HCT116 (cell line): ENCODE measurements around the gene ZNF286A. TPM values are rescaled to one million over a fixed set of nuclear protein-coding genes. Genes with fewer than 3 reads are reported as not detected.
"Not testable (repeated sequence)": the region's sequence is repeated elsewhere in the genome, so short reads cannot be mapped to it uniquely, and the experiment has no call there.

Source experiments
- ATAC-seq: fragments of 200-7000 bp; cut with Tn5 transposase; 2 replicates; pipeline ENCODE4 v1.9.1; 2020; ENCODE audit warnings: mild to moderate bottlenecking, moderate library complexity
- BruUV-seq: library from RNA; stranded (reverse); fragments of 400-500 nt; replicated peaks from 2 replicates; lab custom pipeline; 2021; lab: Mats Ljungman, UMichigan
- CTCF ChIA-PET: fragments of 300-600 bp; sonication (Branson Sonifier 250); formaldehyde crosslinking; loops from one replicate; lab custom pipeline; 2021; ENCODE audit warnings: antibody characterized with exemption; lab: Charles Lee
- POLR2A ChIA-PET: fragments of 300-600, 350-600 bp; sonication (Branson Sonifier 250); formaldehyde crosslinking; loops from one replicate; lab custom pipeline; 2021; ENCODE audit warnings: antibody characterized with exemption; lab: Charles Lee
- RAD21 ChIA-PET, 2 experiments: fragments of 300-600 bp; sonication (Branson Sonifier 250); formaldehyde crosslinking; loops; one replicate each; lab custom pipeline; 2023; ENCODE audit warnings: low total read pairs in 2 of 2; ENCODE audit not compliant: uncharacterized antibody in 2 of 2, unreplicated experiment in 2 of 2, low non-redundant PET in 1 of 2; lab: Charles Lee
- DNase-seq: peaks from one replicate; pipeline ENCODE4 v3.0.0-alpha.2; 2010; ENCODE audit warnings: low read depth, low spot score
- H2AFZ ChIP-seq: fragments of 200-600 bp; shearing (Covaris generic), sonication (generic); 2 replicates; pipeline ENCODE4 v1.6.1; 2017; ENCODE audit warnings: low read depth, mixed run types, mixed read lengths, antibody characterized with exemption, low read length; ENCODE audit not compliant: poor library complexity, severe bottlenecking
- H3K27ac ChIP-seq: 2 replicates; pipeline ENCODE4 v1.5.1; 2012; ENCODE audit warnings: low read depth, low read length
- H3K27me3 ChIP-seq: fragments of 200-600 bp; sonication (generic); 2 replicates; pipeline ENCODE4 v1.6.1; 2016; ENCODE audit warnings: mixed run types, low read length, mixed read lengths; ENCODE audit not compliant: insufficient read depth
- H3K36me3 ChIP-seq, 2 experiments: fragments of 200-500 bp in 1 of 2; fragments of 200-600 bp in 1 of 2; sonication (Bioruptor generic) in 1 of 2; sonication (generic) in 1 of 2; 2 replicates each; pipeline versions ENCODE4 v1.5.1 to v1.6.1; 2014 to 2016; ENCODE audit warnings: low read length in 2 of 2, inconsistent platforms in 1 of 2, mixed read lengths in 1 of 2, mixed run types in 1 of 2; ENCODE audit not compliant: insufficient read depth in 2 of 2, control insufficient read depth in 1 of 2
- H3K4me1 ChIP-seq, 2 experiments: fragments of 200-600 bp in 1 of 2; sonication (generic) in 1 of 2; 2 replicates each; pipeline versions ENCODE4 v1.5.1 to v1.6.1; 2012 to 2017; ENCODE audit warnings: low read length in 2 of 2, inconsistent platforms in 1 of 2, mild to moderate bottlenecking in 1 of 2, mixed read lengths in 1 of 2, mixed run types in 1 of 2, moderate library complexity in 1 of 2; ENCODE audit not compliant: insufficient read depth in 2 of 2, control insufficient read depth in 1 of 2
- H3K4me2 ChIP-seq: fragments of 200-600 bp; sonication (generic); 2 replicates; pipeline ENCODE4 v1.6.1; 2017; ENCODE audit warnings: mixed run types, low read length, mixed read lengths
- H3K4me3 ChIP-seq, 2 experiments: fragments of 200-600 bp in 1 of 2; sonication (generic) in 1 of 2; replicated peaks in 1 of 2; 2 replicates each; pipeline ENCODE4 v1.5.1; 2011 to 2016; ENCODE audit warnings: low read length in 2 of 2, control low read depth in 1 of 2, low read depth in 1 of 2, mild to moderate bottlenecking in 1 of 2, mixed read lengths in 1 of 2, mixed run types in 1 of 2
- H3K79me2 ChIP-seq: fragments of 200-600 bp; sonication (generic); 2 replicates; pipeline ENCODE4 v1.6.1; 2017; ENCODE audit warnings: mild to moderate bottlenecking, mixed run types, low read length, moderate library complexity, mixed read lengths; ENCODE audit not compliant: insufficient read depth
- H3K9ac ChIP-seq: fragments of 200-600 bp; sonication (generic); 2 replicates; pipeline ENCODE4 v1.6.1; 2016; ENCODE audit warnings: low read length, mixed read lengths
- H3K9me2 ChIP-seq: fragments of 200-600 bp; sonication (generic), shearing (Covaris generic); 2 replicates; pipeline ENCODE4 v1.6.1; 2017; ENCODE audit warnings: mixed run types, mild to moderate bottlenecking, moderate library complexity; ENCODE audit not compliant: insufficient read depth
- H3K9me3 ChIP-seq, 2 experiments: fragments of 200-500 bp in 1 of 2; fragments of 200-600 bp in 1 of 2; sonication (Bioruptor generic) in 1 of 2; sonication (generic) in 1 of 2; 2 replicates each; pipeline ENCODE4 v1.6.1; 2014 to 2017; ENCODE audit warnings: low read length in 2 of 2, mixed read lengths in 2 of 2, inconsistent platforms in 1 of 2, low read depth in 1 of 2, mild to moderate bottlenecking in 1 of 2, mixed run types in 1 of 2, moderate library complexity in 1 of 2; ENCODE audit not compliant: control insufficient read depth in 1 of 2, insufficient read depth in 1 of 2
- H4K20me1 ChIP-seq: fragments of 200-600 bp; sonication (generic), shearing (Covaris generic); 2 replicates; pipeline ENCODE4 v1.6.1; 2017; ENCODE audit warnings: mixed run types, mild to moderate bottlenecking, moderate library complexity; ENCODE audit not compliant: insufficient read depth
- intact Hi-C: fragments of 100-400 bp; cut with micrococcal nuclease; formaldehyde crosslinking; loops from 2 replicates; pipeline ENCODE4 v1.10.0; 2022
- total RNA-seq: library from RNA; stranded (reverse); gene quantifications from one replicate; pipeline ENCODE4 v1.2.1, GENCODE V29; 2021; ENCODE audit not compliant: unreplicated experiment
- TF ChIP-seq, protein P1 (sequence below): IDR thresholded peaks from 2 replicates; pipeline ENCODE4 v1.6.1; 2012; ENCODE audit warnings: low read depth
- TF ChIP-seq, protein P2 (sequence below), 3 experiments: fragments of 200-600 bp in 1 of 3; sonication (generic) in 1 of 3; IDR thresholded peaks in 2 of 3; conservative IDR thresholded peaks in 1 of 3; 2 replicates each; pipeline ENCODE4 v1.5.1; 2012 to 2017; ENCODE audit warnings: low read depth in 2 of 3, low read length in 2 of 3, antibody characterized with exemption in 1 of 3, borderline replicate concordance in 1 of 3, control low read depth in 1 of 3, mild to moderate bottlenecking in 1 of 3, mixed read lengths in 1 of 3, mixed run types in 1 of 3, moderate library complexity in 1 of 3; ENCODE audit not compliant: insufficient read depth in 1 of 3

ZNF286A gene
- total RNA-seq, 1 experiment from 2014 or later = 37.0 TPM

DNA sequence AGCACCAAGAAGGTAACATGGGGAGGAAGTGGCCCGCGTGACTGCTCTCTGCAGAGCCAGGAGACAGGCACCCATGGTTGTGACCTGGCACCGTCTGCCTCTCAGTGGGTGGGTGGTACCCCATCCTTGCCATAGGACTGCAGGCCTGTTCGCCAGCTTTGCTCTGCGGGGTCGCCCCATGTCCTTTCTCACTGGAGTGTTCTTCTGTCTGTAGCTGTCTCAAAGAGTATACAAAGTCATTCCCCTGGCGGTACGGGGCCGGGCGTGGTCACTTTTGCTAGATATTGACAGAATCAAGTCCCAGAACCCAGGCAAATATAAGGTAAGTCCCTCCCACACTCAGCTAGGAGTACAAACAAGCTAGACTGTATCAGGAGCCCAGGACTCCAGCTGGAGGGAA is 38.5 kb downstream of the ZNF286A start (continued):
- TF ChIP-seq, protein P1, sequence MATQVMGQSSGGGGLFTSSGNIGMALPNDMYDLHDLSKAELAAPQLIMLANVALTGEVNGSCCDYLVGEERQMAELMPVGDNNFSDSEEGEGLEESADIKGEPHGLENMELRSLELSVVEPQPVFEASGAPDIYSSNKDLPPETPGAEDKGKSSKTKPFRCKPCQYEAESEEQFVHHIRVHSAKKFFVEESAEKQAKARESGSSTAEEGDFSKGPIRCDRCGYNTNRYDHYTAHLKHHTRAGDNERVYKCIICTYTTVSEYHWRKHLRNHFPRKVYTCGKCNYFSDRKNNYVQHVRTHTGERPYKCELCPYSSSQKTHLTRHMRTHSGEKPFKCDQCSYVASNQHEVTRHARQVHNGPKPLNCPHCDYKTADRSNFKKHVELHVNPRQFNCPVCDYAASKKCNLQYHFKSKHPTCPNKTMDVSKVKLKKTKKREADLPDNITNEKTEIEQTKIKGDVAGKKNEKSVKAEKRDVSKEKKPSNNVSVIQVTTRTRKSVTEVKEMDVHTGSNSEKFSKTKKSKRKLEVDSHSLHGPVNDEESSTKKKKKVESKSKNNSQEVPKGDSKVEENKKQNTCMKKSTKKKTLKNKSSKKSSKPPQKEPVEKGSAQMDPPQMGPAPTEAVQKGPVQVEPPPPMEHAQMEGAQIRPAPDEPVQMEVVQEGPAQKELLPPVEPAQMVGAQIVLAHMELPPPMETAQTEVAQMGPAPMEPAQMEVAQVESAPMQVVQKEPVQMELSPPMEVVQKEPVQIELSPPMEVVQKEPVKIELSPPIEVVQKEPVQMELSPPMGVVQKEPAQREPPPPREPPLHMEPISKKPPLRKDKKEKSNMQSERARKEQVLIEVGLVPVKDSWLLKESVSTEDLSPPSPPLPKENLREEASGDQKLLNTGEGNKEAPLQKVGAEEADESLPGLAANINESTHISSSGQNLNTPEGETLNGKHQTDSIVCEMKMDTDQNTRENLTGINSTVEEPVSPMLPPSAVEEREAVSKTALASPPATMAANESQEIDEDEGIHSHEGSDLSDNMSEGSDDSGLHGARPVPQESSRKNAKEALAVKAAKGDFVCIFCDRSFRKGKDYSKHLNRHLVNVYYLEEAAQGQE = no peak

DNA sequence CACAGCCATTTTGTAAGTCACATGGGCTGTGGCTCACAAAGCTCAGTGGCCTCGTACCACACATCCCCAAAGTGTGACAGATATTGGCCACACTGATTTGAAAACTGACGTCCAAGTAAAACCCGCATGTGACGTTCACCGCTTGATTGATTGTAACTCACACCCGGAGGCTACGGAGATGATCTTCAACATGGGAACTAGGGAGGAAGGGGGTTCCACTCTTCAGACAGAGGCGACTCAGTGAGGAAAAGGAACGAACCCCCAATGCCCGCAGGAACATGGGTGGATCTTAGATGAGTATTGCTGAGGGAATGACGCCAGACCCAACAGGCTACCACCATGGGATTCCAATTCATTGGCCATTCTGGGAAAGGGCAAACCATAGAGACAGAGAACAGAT is 39.7 kb downstream of the ZNF286A start:
- ATAC-seq, H3K79me2 ChIP-seq, H3K27me3 ChIP-seq, H3K4me3 ChIP-seq, H3K9ac ChIP-seq, H2AFZ ChIP-seq, H3K4me2 ChIP-seq, CTCF ChIA-PET, H3K9me3 ChIP-seq, intact Hi-C loops, H3K9me2 ChIP-seq, H3K4me1 ChIP-seq, RAD21 ChIA-PET, POLR2A ChIA-PET, H3K36me3 ChIP-seq, BruUV-seq, DNase-seq, H4K20me1 ChIP-seq, H3K27ac ChIP-seq: not testable (repeated sequence)

DNA sequence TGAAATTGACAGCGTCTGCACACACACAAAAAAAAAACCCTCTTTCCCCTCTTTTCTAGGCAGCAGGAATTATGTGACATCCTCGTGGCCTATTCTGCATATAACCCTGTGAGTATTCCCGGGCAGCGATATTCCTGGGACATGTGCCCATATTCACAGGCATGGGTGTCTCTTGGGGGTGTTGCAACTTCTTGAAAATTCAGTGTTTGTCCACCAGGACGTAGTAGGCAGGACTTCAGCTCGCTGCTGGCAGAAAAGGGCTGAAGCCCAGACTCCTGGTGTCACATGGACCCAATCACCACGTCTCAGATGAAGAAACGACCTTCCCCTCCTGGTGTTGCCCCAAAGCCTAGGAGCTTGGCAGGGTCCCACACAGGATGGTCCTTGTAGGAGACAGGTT is 40.5 kb downstream of the ZNF286A start:
- H3K4me3 ChIP-seq, H3K36me3 ChIP-seq, ATAC-seq, H3K9ac ChIP-seq, H3K9me2 ChIP-seq, CTCF ChIA-PET, H3K9me3 ChIP-seq, H3K27me3 ChIP-seq, H3K4me2 ChIP-seq, H2AFZ ChIP-seq, H3K79me2 ChIP-seq, BruUV-seq, H3K4me1 ChIP-seq, H3K27ac ChIP-seq, DNase-seq, intact Hi-C loops, H4K20me1 ChIP-seq, RAD21 ChIA-PET, POLR2A ChIA-PET: not testable (repeated sequence)
- TF ChIP-seq, protein P2, sequence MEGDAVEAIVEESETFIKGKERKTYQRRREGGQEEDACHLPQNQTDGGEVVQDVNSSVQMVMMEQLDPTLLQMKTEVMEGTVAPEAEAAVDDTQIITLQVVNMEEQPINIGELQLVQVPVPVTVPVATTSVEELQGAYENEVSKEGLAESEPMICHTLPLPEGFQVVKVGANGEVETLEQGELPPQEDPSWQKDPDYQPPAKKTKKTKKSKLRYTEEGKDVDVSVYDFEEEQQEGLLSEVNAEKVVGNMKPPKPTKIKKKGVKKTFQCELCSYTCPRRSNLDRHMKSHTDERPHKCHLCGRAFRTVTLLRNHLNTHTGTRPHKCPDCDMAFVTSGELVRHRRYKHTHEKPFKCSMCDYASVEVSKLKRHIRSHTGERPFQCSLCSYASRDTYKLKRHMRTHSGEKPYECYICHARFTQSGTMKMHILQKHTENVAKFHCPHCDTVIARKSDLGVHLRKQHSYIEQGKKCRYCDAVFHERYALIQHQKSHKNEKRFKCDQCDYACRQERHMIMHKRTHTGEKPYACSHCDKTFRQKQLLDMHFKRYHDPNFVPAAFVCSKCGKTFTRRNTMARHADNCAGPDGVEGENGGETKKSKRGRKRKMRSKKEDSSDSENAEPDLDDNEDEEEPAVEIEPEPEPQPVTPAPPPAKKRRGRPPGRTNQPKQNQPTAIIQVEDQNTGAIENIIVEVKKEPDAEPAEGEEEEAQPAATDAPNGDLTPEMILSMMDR (IDR thresholded peaks at IDR 0.05 in 2 of 3, conservative IDR thresholded peaks at IDR 0.05 in 1 of 3; ENCODE audit: borderline replicate concordance in 1 of 3, insufficient read depth in 1 of 3, low read depth in 2 of 3, low read length in 2 of 3) = peak in 1 of 3 experiments; percentile 12; a peak in 1 of 6 replicates
